PC-3 (cell line): Measurements from ENCODE around the gene CACNA1S. TPM values are rescaled to one million over a fixed set of nuclear protein-coding genes. Genes with fewer than 3 reads are reported as not detected.
A peak's percentile ranks its signal among the peaks of the same experiment; 100 is the strongest.

Experiments
- ATAC-seq: fragments of 200-7000 bp; cut with Tn5 transposase; 2 replicates; pipeline ENCODE4 v1.9.1; 2020; ENCODE audit warnings: mild to moderate bottlenecking, moderate library complexity
- BruUV-seq: library from RNA; stranded (reverse); fragments of 400-500 nt; replicated peaks from 2 replicates; lab custom pipeline; 2021; lab: Mats Ljungman, UMichigan
- CTCF ChIA-PET: fragments of 300-600 bp; sonication (Branson Sonifier 250); formaldehyde crosslinking; loops from one replicate; lab custom pipeline; 2022; ENCODE audit warnings: antibody characterized with exemption; lab: Charles Lee
- POLR2A ChIA-PET: fragments of 300-600 bp; sonication (Branson Sonifier 250); formaldehyde crosslinking; loops from one replicate; lab custom pipeline; 2022; ENCODE audit warnings: antibody characterized with exemption; ENCODE audit not compliant: unreplicated experiment; lab: Charles Lee
- DNase-seq: peaks from one replicate; pipeline ENCODE4 v3.0.0-alpha.2; 2015
- H2AFZ ChIP-seq: fragments of 300-600 bp; sonication (generic); 2 replicates; pipeline ENCODE4 v1.6.0; 2016; ENCODE audit warnings: antibody characterized with exemption, low read length
- H3F3A ChIP-seq: fragments of 300-600 bp; sonication (generic); one replicate; pipeline ENCODE4 v1.6.0; 2017; ENCODE audit warnings: antibody characterized with exemption, low read length, control low read depth, mild to moderate bottlenecking; ENCODE audit not compliant: unreplicated experiment
- H3K27ac ChIP-seq: fragments of 300-600 bp; sonication (generic); 2 replicates; pipeline ENCODE4 v1.5.1; 2016; ENCODE audit warnings: mild to moderate bottlenecking, low read length
- H3K27me3 ChIP-seq: fragments of 300-600 bp; sonication (generic); 2 replicates; pipeline ENCODE4 v1.6.1; 2016; ENCODE audit warnings: low read length, mixed read lengths
- H3K36me3 ChIP-seq: fragments of 300-600 bp; sonication (generic); 2 replicates; pipeline ENCODE4 v1.6.1; 2016; ENCODE audit warnings: low read depth, mixed run types, low read length, mixed read lengths
- H3K4me1 ChIP-seq: fragments of 300-600 bp; sonication (generic); 2 replicates; pipeline ENCODE4 v1.5.1; 2016; ENCODE audit warnings: low read length; ENCODE audit not compliant: insufficient read depth
- H3K4me2 ChIP-seq: fragments of 300-600 bp; sonication (generic); 2 replicates; pipeline ENCODE4 v1.6.0; 2016; ENCODE audit warnings: low read length
- H3K4me3 ChIP-seq: fragments of 300-600 bp; sonication (generic); 2 replicates; pipeline ENCODE4 v1.5.1; 2016; ENCODE audit warnings: mild to moderate bottlenecking, low read length, mixed read lengths
- H3K79me2 ChIP-seq: fragments of 300-600 bp; sonication (generic); 2 replicates; pipeline ENCODE4 v1.6.1; 2017; ENCODE audit warnings: low read length, mixed read lengths
- H3K9ac ChIP-seq: fragments of 300-600 bp; sonication (generic); 2 replicates; pipeline ENCODE4 v1.6.0; 2016; ENCODE audit warnings: mild to moderate bottlenecking, low read length
- H3K9me2 ChIP-seq: fragments of 300-600 bp; sonication (generic); replicated peaks from 2 replicates; pipeline ENCODE4 v1.6.1; 2016; ENCODE audit warnings: mixed run types, low read length, mixed read lengths
- H3K9me3 ChIP-seq: fragments of 300-600 bp; sonication (generic); 2 replicates; pipeline ENCODE4 v1.6.1; 2016; ENCODE audit warnings: low read length, mixed read lengths
- H4K20me1 ChIP-seq: fragments of 300-600 bp; sonication (generic); 2 replicates; pipeline ENCODE4 v1.6.1; 2016; ENCODE audit warnings: low read length, mixed read lengths
- EZH2 ChIP-seq: fragments of 300-600 bp; sonication (generic); IDR thresholded peaks from one replicate; pipeline ENCODE4 v1.6.1; 2017; ENCODE audit warnings: antibody characterized with exemption, mild to moderate bottlenecking, low read length; ENCODE audit not compliant: unreplicated experiment
- EZH2phosphoT487 ChIP-seq: fragments of 300-600 bp; sonication (generic); IDR thresholded peaks from 2 replicates; pipeline ENCODE4 v1.6.1; 2018; ENCODE audit warnings: mild to moderate bottlenecking, antibody characterized with exemption, low read length, borderline replicate concordance
- intact Hi-C: fragments of 100-400 bp; cut with micrococcal nuclease; formaldehyde crosslinking; loops from 2 replicates; pipeline ENCODE4 v1.9.0; 2023
- total RNA-seq: library from RNA; depleted of rRNA; stranded (reverse); fragments of >200 nt; gene quantifications from 2 replicates; pipeline ENCODE4 v1.2.3, GENCODE V29; 2014
- TF ChIP-seq, protein P1 (sequence below): fragments of 300-600 bp; sonication (generic); conservative IDR thresholded peaks from 2 replicates; pipeline ENCODE4 v1.5.1; 2017; ENCODE audit warnings: antibody characterized with exemption, low read depth, mild to moderate bottlenecking, low read length

CACNA1S gene
- total RNA-seq, 1 experiment from 2014 or later: not detected

DNA sequence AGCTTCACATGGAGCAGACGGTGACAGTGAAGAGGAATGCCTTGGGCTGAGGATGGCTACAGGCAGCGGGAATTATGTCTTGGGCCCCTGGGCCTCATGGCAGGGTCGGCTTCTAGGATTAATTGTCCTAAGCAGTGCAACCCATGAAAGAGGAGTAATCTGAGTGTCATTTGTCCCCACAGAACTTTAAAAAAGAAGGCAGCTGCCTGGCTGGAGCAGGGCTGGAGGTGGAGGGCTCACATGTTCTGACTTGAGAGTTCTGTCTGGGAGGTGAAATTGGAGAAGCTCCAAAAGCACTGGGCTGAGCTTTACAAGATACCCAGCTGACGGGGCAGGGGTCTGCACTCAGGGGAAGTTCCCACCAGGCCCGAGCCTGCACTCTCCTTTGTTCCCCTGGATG is 22.6 kb downstream of the CACNA1S start:
- H3K36me3 ChIP-seq: no peaks in the 10 kb centered on the region
- no peaks in the 10 kb centered on the region for H3K79me2 ChIP-seq
- no peaks in the 10 kb centered on the region for H3K9me2 ChIP-seq
- TF ChIP-seq, protein P1, sequence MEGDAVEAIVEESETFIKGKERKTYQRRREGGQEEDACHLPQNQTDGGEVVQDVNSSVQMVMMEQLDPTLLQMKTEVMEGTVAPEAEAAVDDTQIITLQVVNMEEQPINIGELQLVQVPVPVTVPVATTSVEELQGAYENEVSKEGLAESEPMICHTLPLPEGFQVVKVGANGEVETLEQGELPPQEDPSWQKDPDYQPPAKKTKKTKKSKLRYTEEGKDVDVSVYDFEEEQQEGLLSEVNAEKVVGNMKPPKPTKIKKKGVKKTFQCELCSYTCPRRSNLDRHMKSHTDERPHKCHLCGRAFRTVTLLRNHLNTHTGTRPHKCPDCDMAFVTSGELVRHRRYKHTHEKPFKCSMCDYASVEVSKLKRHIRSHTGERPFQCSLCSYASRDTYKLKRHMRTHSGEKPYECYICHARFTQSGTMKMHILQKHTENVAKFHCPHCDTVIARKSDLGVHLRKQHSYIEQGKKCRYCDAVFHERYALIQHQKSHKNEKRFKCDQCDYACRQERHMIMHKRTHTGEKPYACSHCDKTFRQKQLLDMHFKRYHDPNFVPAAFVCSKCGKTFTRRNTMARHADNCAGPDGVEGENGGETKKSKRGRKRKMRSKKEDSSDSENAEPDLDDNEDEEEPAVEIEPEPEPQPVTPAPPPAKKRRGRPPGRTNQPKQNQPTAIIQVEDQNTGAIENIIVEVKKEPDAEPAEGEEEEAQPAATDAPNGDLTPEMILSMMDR: no peak
- no peak for TF ChIP-seq EZH2phosphoT487
- no peaks in the 10 kb centered on the region for H4K20me1 ChIP-seq
- BruUV-seq: no TSS peak
- H3K4me2 ChIP-seq: no peak overlapping the region
- DNase-seq: no peak
- no peak overlapping the region for H2AFZ ChIP-seq
- no peak overlapping the region for H3K27ac ChIP-seq
- intact Hi-C loops: loop anchor here (5.0 kb wide), 1 partner anchor 273 kb away; no protein-coding TSS in a partner anchor
- no peaks in the 10 kb centered on the region for H3K9me3 ChIP-seq
- peaks cover 28% of the 10 kb centered on the region for H3K27me3 ChIP-seq
- H3K4me1 ChIP-seq: peaks cover 12% of the 10 kb centered on the region
- CTCF ChIA-PET: interaction anchor here (0.5 kb wide), 1 partner anchor 138 kb away, joined by 3 read pairs; no protein-coding TSS in a partner anchor
- no peaks in the 10 kb centered on the region for H3F3A ChIP-seq
- POLR2A ChIA-PET: no interaction called here
- H3K9ac ChIP-seq: no peak overlapping the region
- H3K4me3 ChIP-seq: no peak overlapping the region
- ATAC-seq: no peak

DNA sequence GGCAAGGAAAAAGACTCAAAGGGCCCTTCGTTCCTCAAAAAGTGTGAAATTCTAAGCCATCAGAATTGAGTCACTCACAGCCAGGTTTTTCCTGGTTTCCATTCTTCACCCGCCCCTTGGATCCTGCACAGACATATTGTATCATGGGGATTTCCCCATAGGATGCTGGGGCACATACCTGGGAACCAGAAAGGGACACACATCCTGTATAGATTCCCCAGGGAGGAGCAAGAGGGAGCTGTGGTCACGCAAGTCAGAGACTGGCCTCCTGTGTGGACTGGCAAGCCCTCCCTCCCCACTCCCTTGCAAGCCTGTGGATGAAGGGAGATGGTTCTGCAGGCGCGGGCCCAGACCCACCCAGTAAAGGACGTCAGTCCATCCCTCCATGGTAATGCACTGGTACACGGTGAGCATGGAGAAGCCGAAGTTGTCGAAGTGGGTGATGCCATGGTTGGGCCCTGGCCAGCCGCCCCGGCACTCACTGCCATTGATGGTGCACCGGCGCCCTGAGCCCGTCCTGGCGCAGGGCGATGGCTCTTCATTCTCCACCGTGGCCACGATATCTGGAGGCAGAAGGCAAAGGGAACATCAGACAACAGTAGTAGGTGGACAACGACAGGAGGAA is 23.2 kb downstream of the CACNA1S start:
- no peaks in the 10 kb centered on the region for H3K79me2 ChIP-seq
- H3F3A ChIP-seq: no peaks in the 10 kb centered on the region
- H3K36me3 ChIP-seq: no peaks in the 10 kb centered on the region
- H3K4me2 ChIP-seq: no peak overlapping the region
- DNase-seq (peak; percentile 71), ATAC-seq (peak; percentile 29)
- H3K9ac ChIP-seq: no peak overlapping the region
- ChIA-PET CTCF (no interaction called here), POLR2A (interaction anchor here (0.6 kb wide), 1 partner anchor 619 kb away, joined by 13 read pairs; no protein-coding TSS in a partner anchor)
- H4K20me1 ChIP-seq: no peaks in the 10 kb centered on the region
- H3K27ac ChIP-seq: no peak overlapping the region
- H3K27me3 ChIP-seq: peaks cover 31% of the 10 kb centered on the region
- no peaks in the 10 kb centered on the region for H3K9me2 ChIP-seq
- no peaks in the 10 kb centered on the region for H3K9me3 ChIP-seq
- no TSS peak for BruUV-seq
- no peak overlapping the region for H2AFZ ChIP-seq
- H3K4me3 ChIP-seq: no peak overlapping the region
- intact Hi-C loops: loop anchor here (5.0 kb wide), 1 partner anchor 273 kb away; no protein-coding TSS in a partner anchor
- TF ChIP-seq EZH2 (no peak), EZH2phosphoT487 (no peak)
- TF ChIP-seq, protein P1: peak; percentile 50
- H3K4me1 ChIP-seq: peaks cover 12% of the 10 kb centered on the region

DNA sequence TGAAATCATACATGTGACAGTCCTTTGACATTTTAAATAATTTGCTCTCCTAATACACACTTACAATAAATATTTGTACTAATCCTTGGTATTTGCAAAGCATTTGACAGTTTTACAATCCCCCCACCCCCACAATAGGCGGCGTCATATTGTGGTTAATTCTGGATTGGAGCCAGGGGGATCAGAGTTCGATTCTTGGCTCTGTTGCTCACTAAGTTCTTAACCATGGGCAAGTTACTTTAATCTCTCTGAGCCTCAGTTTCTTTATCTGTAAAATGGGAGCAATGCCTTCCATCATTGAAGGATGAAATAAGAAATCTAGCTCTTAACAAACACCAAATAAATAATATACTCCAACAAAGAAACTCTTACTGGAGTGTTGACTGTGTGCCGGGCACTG is 23.8 kb downstream of the CACNA1S start:
- CTCF ChIA-PET: no interaction called here
- Histone ChIP-seq H3K9ac (no peak overlapping the region), H3K27me3 (peaks cover 30% of the 10 kb centered on the region), H4K20me1 (no peaks in the 10 kb centered on the region), H3K4me1 (peaks cover 12% of the 10 kb centered on the region), H3K79me2 (no peaks in the 10 kb centered on the region), H3K9me3 (no peaks in the 10 kb centered on the region), H3K4me3 (no peak overlapping the region), H3K27ac (no peak overlapping the region), H3K36me3 (no peaks in the 10 kb centered on the region), H2AFZ (no peak overlapping the region), H3K4me2 (peak overlapping the region; percentile 2; the same call in 1 of the 2 replicates), H3F3A (no peaks in the 10 kb centered on the region), H3K9me2 (no peaks in the 10 kb centered on the region)
- TF ChIP-seq EZH2 (no peak), EZH2phosphoT487 (no peak)
- TF ChIP-seq, protein P1: no peak
- BruUV-seq: no TSS peak
- ATAC-seq: no peak
- intact Hi-C loops: loop anchor here (5.0 kb wide), 1 partner anchor 274 kb away; no protein-coding TSS in a partner anchor
- peak; percentile 67 for DNase-seq
- POLR2A ChIA-PET: interaction anchor here (0.6 kb wide), 2 partner anchors 10 to 619 kb away, joined by 11 to 13 read pairs; no protein-coding TSS in a partner anchor
